Measurements from ENCODE around the gene MAP1B.
"Not testable (repeated sequence)": the region's sequence is repeated elsewhere in the genome, so short reads cannot be mapped to it uniquely, and the experiment has no call there.

MAP1B gene

DNA sequence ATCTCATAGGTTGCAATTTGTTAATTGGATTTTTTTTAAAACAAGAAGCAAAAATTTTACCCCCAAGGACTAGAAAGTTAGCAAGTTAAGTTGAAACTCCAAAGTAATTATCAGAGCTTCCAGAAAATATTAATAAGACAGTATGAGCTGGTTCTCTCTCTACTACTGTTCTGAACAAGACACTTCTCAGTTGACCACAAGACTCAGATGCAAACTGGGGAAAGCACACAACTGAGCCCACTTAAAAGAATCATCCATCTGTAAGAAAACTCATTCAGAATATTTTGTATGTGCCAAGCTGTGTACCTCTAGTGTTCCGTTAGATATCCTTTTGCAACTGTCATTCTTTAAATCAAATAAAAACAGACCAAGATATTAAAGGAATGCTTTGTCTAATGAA lies 60.0 kb downstream of the MAP1B start:
- Mint-ChIP-seq H3K36me3 (ENCODE audit: low read depth) (peaks cover 13% of the 10 kb centered on the region), H3K27ac (no peak overlapping the region), H3K9me3 (no peaks in the 10 kb centered on the region), H3K4me3 (no peak overlapping the region), H3K4me1 (peaks cover 15% of the 10 kb centered on the region), H3K27me3 (ENCODE audit: low read depth, poor library complexity) (no peaks in the 10 kb centered on the region)
- TF ChIP-seq, protein P1, sequence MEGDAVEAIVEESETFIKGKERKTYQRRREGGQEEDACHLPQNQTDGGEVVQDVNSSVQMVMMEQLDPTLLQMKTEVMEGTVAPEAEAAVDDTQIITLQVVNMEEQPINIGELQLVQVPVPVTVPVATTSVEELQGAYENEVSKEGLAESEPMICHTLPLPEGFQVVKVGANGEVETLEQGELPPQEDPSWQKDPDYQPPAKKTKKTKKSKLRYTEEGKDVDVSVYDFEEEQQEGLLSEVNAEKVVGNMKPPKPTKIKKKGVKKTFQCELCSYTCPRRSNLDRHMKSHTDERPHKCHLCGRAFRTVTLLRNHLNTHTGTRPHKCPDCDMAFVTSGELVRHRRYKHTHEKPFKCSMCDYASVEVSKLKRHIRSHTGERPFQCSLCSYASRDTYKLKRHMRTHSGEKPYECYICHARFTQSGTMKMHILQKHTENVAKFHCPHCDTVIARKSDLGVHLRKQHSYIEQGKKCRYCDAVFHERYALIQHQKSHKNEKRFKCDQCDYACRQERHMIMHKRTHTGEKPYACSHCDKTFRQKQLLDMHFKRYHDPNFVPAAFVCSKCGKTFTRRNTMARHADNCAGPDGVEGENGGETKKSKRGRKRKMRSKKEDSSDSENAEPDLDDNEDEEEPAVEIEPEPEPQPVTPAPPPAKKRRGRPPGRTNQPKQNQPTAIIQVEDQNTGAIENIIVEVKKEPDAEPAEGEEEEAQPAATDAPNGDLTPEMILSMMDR (IDR thresholded peaks at IDR 0.05) = no peak
- DNase-seq = no peak

DNA sequence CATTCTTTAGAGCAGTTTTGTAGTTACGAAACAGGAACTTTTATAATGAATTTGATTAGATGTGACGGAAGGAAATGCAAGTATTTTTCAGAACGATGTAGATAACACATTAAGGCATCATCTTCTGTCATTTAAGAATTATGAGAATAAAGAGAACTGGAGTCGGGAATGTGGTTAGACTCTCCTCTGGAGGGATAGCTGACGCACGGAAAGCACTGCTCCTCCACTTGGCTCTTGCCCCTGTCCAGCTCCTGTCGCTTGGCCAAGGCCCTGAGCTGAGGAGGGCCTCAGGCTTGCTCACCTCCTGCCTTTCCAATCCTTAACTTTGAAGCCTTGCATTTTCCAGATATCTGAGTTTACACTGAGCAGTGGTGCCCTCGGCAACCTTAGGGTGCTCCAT lies 60.5 kb downstream of the MAP1B start:
- Mint-ChIP-seq H3K27ac (no peak overlapping the region), H3K27me3 (ENCODE audit: low read depth, poor library complexity) (no peaks in the 10 kb centered on the region), H3K4me3 (no peak overlapping the region), H3K36me3 (ENCODE audit: low read depth) (peaks cover 13% of the 10 kb centered on the region), H3K9me3 (no peaks in the 10 kb centered on the region), H3K4me1 (peaks cover 15% of the 10 kb centered on the region)
- TF ChIP-seq, protein P1 (IDR thresholded peaks at IDR 0.05) = no peak
- no peak for DNase-seq

DNA sequence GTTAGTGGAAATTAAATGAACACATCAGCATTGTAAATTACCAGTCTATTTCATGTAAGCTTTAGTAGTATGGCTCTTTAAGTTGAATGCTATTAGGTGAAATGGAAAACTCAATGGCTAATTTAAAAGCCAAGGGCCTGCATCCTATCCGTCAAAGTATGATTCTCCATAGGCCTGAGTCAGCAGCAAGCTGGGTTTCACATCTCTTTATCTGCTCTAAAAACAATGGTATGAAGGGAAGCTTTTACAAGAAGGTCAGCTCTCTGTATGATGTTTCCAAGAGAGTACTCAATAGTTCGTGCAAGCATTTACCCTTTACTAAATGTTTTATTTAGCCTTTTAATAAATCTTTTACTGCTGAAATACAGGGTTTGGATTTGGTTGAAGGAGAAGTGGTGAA lies 62.8 kb downstream of the MAP1B start:
- Mint-ChIP-seq H3K36me3 (ENCODE audit: low read depth) (peaks cover 8% of the 10 kb centered on the region), H3K9me3 (no peaks in the 10 kb centered on the region), H3K27me3 (ENCODE audit: low read depth, poor library complexity) (no peaks in the 10 kb centered on the region), H3K4me1 (peaks cover 15% of the 10 kb centered on the region), H3K27ac (no peak overlapping the region), H3K4me3 (no peak overlapping the region)
- no peak for DNase-seq
- TF ChIP-seq, protein P1 (IDR thresholded peaks at IDR 0.05) = no peak

DNA sequence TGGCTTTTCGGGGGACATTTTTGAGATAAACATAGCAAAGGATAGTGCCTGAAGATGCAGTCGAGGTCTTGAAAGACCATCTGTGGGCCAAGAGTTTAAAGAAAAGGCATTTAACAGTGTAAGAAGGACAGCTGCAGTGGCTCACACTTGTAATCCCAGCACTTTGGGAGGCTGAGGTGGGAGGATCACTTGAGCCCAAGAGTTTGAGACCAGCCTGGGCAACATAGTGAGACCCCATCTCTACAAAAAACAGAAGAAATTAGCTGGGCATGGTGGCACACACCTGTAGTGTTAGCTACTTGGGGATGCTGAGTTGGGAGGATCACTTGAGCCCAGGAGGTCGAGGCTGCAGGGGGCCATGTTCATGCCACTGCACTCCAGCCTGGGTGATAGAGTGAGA lies 63.9 kb downstream of the MAP1B start:
- H3K36me3 Mint-ChIP-seq (ENCODE audit: low read depth) = peaks cover 17% of the 10 kb centered on the region
- not testable (repeated sequence) for DNase-seq; H3K27ac Mint-ChIP-seq; H3K9me3 Mint-ChIP-seq; H3K4me3 Mint-ChIP-seq; H3K27me3 Mint-ChIP-seq (ENCODE audit: low read depth, poor library complexity)
- H3K4me1 Mint-ChIP-seq = peaks cover 18% of the 10 kb centered on the region

DNA sequence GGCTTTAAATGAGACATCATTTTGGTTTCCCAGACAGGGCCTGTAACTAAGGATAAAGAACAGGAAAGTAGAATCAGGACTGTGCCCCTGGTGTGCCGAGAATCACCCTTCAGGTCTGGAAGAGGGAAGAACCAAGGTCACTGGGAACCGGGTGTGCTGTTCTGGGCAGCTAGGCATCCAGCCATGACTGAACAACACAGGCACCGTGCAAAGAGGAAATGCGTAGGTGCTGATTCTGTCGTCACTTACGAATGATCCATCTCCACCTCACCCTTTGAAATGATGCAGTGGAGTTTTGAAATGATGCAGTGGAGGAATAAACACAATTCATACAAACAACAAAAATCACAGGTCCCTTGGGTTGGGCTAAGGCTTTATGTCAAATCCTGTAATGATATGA lies 64.4 kb downstream of the MAP1B start:
- H3K27ac Mint-ChIP-seq = no peak overlapping the region
- no peak overlapping the region for H3K4me3 Mint-ChIP-seq
- TF ChIP-seq, protein P1 (IDR thresholded peaks at IDR 0.05) = no peak
- H3K27me3 Mint-ChIP-seq (ENCODE audit: low read depth, poor library complexity) = no peaks in the 10 kb centered on the region
- H3K4me1 Mint-ChIP-seq = peaks cover 18% of the 10 kb centered on the region
- DNase-seq = no peak
- peaks cover 14% of the 10 kb centered on the region for H3K36me3 Mint-ChIP-seq (ENCODE audit: low read depth)
- no peaks in the 10 kb centered on the region for H3K9me3 Mint-ChIP-seq

DNA sequence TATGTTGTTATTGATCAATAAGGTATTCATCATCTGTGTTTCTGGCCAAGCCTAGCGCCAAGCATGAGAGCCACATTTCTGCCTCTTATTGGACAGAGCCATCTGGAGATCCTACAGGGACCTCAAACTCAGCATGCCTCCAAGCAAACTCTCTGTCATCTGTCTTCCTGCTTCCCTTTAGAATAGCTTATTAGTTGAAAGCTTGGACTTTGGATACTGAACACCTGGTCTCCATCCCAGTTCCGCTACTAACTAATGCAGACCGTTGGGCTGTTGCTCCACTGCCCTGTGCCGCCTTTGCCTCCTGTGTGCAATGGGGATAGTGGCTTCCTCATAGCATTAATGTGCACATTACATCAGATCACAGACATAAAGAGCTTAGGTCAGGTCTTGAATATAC lies 65.5 kb downstream of the MAP1B start:
- no peak for DNase-seq
- H3K4me3 Mint-ChIP-seq = no peak overlapping the region
- no peaks in the 10 kb centered on the region for H3K9me3 Mint-ChIP-seq
- peaks cover 11% of the 10 kb centered on the region for H3K36me3 Mint-ChIP-seq (ENCODE audit: low read depth)
- peaks cover 11% of the 10 kb centered on the region for H3K4me1 Mint-ChIP-seq
- H3K27me3 Mint-ChIP-seq (ENCODE audit: low read depth, poor library complexity) = no peaks in the 10 kb centered on the region
- TF ChIP-seq, protein P1 (IDR thresholded peaks at IDR 0.05) = no peak
- H3K27ac Mint-ChIP-seq = no peak overlapping the region
